ENCODE results near the gene EFHD2.

- TF ChIP-seq POLR2AphosphoS5 (IDR thresholded peaks at IDR 0.05) (no peak), CTCF (IDR thresholded peaks at IDR 0.05) (no peak)
Measured at GRCh38 chr1:15456313-15456954, 46.7 kb downstream of the EFHD2 start, which contains the start of gene CELA2A.

All from esophagus muscularis mucosa (tissue), 3 donors.